A204.1 (cell line): Measurements from ENCODE around the gene CTBP1.

Source experiments
- FAIRE-seq: peaks from 2 replicates; lab custom pipeline; 2012; peaks lifted over from hg19 to GRCh38; lab: Jason Lieb, UNC

The CTBP1 gene

DNA sequence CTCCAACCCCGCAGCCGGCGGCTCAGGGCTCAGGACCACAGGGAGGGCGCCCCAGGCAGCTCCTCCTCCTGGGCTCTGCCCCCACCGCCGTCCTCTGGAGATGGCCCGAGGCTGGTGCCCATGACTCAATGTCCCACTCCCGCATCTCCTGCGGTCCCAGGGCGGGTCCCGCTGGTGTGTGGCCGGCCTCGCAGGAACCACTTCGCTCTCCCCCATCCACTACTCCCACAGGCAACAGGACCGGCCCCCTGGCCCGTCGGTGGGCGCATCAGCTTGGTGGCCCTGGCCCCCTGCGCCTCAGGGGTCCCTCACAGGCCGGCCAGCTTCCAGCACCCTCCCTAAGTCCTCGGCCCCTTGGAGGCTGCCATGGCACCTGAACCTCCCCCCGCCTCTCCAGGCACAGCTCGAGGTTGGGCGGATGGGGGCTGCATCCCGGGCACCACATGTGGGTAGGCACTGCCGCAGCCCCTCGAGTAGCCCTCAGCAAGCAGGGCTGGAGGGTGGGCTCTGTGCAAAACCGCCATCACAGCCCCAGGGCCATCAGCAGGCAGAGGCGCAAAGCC is 53.7 kb downstream of the CTBP1 start:
- FAIRE-seq: no peak

DNA sequence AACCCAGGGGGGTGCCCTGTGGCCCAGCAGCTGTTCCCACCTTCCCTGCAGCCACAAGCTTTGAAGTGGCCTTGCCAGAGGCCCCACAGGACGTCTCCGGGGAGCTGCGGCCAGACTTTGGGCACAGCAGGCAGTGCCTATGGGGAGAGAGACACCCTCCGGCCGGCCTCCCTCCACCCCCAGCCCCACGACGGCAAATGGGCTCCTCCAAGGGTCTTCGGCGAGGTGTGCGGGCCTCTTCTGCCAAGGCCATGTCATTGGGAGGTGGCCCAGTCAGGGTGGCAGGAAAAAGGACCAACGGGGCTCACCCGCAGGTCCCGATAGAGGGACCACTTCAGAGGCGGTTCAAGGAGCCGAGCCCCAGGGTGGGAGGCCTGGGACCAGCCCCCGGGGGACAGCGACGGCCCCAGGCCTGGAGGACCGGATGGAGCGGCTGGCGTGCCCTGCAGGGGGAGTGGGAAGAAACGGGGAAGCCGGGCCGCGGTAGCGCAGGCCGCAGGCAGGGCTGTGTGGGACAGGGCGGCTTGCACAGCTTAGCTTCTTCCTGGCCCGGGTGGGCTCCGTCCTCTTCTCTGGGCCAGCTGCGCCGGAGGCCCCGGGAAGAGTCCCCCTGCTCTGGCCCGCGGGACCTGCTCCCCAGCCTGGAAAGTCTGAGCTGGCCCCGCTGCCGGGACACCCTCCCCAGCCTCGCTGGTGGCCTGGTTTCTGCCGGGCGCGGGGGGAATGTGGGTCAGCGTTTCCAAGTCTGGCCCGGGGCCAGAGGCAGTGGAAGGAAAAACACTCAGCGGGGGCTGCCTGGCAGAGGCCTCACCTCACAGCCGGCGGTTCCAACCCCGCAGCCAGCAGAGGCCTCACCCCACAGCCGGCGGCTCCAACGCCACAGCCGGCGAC is 54.7 kb downstream of the CTBP1 start:
- FAIRE-seq: no peak

DNA sequence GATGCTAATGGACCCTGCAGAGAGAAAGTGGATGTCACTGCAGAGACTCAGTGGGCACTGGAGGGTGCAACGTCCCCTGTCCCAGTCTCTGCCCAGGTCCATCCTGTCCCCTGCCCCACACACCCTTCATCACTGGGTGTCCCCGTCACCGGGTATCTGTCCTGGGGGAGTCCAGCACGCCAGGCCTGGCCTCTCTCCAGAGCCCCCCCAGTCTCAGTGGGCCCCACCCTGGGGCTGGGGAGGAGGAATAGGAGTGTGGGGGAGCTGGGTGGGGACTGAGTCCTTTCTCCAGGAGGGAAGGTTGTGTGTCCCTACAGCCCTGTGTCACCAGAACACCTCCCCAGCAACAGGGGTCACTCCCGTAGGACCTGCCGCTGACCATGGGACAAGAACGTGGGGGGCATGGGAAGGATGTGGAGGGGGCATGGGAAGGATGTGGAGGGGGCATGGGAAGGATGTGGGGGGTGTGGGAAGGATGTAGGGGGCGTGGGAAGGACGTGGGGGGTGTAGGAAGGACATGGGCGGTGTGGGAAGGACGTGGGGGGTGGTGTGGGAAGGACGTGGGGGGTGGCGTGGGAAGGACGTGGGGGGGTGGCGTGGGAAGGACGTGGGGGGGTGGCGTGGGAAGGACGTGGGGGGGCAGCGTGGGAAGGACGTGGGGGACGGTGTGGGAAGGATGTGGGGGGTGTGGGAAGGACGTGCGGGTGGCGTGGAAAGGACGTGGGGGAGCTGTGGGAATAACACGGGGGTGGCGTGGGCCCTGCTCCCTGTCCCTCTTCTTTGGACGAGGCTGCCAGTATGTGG is 55.5 kb downstream of the CTBP1 start:
- no peak for FAIRE-seq

DNA sequence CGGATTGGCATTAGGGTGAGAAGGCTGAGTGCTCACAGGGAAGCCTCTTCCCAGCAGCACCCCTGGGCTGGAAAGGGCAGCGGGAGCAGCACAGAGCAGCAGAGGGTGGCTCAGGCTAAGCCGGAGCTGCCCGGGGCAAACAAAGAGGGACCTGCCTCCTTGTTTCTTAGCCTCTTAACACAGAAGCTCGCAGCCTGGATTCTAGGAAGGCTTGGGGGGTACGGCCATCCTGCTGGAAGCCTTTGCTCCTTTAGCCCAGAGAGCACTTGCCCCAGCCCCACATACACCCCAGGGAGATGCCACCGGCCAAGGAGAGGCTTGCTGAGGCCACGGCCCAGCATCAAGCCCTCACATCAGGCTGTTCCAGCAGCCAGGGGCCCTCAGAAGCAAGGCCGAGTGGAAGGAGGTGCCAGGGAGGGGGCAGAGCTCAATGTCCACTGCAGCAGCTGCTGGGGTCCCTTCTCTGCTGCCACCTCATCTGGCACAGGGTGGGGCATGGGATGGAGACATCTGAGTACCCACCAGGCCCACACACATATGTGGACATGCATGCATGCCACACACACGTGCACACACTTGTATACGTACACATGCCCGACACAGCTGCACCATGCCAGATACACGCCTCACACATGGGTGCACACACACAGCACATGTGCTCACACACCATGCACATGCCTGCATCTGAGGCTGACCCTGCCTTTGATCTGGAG is 56.3 kb downstream of the CTBP1 start:
- FAIRE-seq: no peak

DNA sequence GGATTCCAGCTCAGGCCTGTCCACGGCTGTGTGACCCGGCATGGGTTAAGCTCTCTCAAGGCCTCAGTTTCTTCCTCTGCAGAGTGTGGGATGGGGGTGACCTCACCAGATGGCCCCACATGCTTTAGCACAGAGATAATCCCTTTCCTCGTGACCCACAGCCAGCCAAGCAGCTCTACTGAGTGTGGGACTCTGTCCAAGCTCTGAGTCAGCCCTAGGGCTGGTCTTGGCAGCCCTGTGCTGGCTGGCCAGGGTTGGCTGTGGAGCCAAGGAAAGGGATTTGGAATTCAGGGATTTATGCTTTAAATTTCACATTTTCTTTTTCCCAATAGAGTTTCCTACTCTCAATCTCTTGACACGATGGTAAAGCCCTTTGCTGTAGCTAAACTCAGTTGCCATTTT is 56.8 kb downstream of the CTBP1 start:
- FAIRE-seq: no peak

DNA sequence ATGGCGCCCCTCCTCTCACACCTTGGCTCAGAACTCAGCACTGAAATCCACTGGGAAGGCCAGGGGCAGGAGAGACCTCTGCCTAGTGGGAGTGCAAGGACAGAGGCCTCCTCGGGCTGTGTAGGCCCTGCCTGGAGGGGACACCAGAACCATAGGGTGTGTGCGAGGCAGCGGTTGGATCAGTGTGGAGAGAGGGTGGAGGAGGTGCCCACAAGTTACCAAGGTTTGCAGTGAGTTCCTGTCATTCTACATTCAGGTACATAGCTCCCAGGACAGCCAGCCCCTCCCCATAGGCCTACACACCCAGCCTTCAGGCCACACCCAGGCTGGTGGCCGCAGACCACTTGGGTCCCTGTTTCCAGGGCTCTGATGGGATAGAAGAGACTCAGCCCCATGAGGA is 57.3 kb downstream of the CTBP1 start:
- no peak for FAIRE-seq

DNA sequence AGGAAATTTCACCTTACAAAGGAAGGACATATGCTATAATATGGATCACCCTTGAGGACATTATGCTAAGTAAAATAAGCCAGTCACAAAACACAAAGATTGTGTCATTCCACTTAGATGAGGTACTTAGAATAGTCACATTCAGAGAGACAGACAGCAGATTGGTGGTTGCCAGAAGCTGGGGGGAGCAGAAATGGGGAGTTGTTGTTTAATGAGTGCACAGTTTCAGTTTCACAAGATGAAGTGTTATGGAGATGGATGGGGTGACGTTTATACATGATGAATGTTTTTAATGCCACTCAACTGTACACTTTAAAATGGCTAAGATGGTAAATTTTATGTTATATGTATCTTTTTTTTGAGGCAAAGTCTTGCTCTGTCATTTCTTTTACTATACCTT is 61.7 kb downstream of the CTBP1 start:
- FAIRE-seq: no peak

DNA sequence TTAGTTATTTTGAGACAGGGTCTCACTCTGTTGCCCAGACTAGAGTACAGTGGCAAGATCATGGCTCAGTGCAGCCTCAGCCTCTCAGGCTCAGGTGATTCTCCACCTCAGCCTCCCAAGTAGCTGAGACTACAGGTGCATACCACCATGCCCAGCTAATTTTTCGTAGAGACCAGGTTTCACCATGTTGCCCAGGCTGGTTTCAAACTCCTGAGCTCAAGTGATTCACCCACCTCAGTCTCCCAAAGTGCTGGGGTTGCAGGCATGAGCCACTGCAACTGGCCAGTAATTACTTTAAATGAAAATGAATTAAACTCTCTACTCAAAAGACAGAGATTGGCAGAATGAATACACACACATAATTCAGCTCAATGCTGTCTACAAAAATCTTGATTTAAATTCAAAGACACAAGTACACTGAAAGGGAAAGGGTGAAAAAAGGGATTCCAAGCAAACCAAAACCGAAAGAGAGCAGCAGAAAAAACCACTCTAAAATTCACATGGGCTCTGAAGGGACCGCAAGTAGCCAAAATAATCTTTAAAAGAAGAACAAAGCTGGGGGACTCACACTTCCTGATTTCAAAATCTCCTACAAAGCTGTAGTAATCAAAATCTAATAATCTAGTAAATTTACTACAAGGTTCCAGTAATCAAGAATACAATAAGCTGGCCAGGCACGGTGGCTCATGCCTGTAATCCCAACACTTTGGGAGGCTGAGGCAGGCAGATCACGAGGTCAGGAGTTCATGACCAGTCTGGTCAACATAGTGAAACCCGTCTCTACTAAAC is 64.8 kb downstream of the CTBP1 start:
- FAIRE-seq: no peak

DNA sequence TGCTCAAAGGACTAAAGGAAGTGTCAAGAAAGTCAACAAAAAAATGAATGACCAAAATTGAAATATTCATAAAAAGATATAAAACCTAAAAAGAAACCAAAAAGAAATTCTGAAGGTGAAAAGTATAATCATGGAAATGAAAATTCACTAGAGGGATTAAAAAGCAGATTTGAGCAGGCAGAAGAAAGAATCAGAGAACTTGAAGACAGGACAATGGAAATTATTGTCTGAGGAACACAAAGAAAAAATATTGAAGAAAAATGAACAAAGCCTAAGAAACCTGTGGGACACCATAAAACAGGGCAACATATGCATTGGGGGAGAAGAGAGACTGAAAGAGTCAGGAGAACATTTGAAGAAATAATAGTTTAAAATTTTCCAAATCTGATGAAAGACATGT is 66.6 kb downstream of the CTBP1 start:
- no peak for FAIRE-seq

DNA sequence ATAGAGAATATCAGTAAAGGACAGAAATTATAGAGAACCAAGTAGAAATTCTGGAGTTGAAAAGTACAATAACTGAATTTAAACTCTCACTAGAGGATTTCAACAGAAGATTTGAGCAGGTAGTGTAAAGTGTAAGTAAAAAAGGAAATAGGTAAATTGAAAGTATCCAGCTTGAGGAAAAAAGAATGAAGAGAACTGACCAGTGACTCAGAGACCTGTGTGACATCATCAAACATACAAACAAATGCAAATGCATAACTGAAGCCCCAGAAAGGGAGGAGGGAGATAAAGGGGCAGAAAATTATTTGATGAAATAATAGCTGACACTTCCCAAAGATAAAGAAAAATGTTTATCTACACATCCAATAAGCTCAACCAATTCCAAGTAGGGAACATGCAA is 68.3 kb downstream of the CTBP1 start:
- no peak for FAIRE-seq

DNA sequence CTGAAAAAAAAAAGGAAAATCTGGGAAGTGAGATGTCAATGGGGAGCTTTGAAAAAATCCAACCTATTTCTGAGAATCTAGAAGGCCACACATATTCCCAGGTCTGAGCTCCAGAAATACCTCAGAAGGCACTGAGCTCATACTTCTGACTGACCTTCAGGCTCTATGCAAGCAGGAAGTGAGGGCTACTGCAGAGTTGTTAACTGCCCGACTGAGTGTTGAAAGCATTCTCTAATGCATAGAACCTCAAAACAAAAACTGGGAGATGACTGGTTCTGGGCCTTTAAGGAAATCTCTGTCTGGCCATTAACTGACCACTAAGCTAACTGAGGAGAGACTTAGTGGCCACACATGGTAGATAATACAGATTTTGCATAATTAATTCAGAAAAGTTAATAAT is 69.0 kb downstream of the CTBP1 start:
- no peak for FAIRE-seq

DNA sequence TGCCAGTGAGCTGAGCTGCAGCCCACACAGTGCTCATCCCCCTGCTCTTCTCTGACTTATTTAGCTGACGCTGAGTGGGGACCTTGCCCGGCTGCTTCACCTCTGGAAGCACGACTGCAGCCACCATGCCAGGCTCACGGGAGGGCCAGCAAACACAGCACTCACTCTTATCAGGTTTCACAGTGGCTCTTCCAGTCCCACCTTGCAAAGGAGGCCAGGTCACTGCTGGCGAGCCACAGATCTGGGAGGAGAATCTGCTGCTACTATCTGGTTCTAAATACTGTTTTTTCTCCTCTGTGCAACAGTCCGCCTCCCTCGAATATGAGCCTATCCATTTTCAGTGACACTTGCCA is 69.9 kb downstream of the CTBP1 start:
- FAIRE-seq: no peak

DNA sequence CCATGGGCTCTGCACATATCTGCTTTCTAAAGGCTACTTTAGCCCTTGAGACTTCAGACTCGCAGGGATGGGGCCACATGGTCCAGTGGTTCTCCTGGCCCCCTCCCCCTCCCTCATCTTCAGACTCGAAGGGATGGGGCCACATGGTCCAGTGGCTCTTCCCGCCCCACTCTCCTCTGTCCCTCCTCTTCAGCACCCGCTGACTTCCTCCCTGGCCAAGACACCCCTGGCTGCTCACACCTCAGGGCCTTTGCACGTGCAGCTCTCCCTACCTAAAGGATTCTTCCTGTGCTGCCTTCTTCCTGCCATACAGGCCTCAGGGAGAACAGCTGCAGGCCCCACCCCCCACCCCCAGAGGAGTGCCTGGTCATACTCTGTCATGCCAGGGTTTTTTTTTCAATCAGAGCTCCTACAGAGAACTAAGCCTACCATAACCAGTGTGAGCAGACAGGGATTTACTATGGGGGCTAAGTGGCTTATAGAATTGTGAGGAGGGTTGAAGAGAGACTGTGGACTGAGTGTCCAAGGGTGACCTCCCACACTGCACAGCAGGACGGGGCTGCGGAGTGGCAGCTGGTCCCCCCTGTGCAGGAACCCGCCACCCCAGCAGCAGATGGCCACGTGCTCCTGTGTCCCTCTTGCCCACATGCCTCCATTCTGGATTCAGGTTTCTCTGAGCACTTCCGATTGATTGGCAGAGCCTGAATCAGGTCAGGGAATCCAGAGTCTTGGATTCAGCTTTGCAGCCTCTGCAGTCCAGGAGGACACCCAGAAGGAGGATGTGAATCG is 70.4 kb downstream of the CTBP1 start:
- FAIRE-seq: no peak

DNA sequence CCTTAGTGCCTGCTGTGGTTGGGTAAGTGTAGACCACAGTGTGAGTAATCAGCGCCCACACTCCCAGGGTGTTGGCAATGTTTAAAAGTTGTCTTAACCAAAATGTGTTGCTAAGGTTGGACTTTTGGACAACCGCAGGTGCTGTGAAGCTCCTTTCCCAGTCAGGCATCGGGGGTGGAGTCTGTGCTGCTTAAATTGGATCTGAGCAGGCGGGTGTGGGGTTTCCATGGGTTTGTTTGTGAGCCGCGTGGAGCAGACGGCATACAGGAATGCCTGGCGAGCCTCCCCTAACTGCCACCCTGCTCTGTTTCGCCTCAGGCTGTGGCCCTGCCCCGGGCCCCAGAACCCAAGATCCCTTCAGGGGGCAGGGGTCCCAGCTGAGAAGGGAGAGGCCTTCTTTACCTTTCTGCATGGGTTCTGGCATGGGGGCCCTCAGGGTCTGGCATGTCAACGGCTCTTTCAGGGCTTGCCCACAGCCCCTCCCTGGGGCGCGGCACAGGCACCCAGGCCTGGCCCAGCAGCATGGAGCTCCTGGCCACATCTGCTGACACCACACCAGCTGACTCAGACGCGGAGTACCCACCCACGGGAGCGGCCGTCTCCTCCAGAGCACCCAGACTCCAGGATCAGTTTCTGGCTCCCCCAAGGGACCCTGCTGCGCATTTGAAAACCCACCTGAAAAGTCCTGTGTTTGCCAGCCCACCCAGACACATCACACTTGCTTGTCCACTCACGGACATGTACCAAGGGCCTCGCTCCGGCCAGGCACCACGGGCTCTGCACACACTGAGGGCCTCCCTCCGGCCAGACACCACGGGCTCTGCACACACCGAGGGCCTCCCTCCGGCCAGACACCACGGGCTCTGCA is 71.4 kb downstream of the CTBP1 start:
- no peak for FAIRE-seq

DNA sequence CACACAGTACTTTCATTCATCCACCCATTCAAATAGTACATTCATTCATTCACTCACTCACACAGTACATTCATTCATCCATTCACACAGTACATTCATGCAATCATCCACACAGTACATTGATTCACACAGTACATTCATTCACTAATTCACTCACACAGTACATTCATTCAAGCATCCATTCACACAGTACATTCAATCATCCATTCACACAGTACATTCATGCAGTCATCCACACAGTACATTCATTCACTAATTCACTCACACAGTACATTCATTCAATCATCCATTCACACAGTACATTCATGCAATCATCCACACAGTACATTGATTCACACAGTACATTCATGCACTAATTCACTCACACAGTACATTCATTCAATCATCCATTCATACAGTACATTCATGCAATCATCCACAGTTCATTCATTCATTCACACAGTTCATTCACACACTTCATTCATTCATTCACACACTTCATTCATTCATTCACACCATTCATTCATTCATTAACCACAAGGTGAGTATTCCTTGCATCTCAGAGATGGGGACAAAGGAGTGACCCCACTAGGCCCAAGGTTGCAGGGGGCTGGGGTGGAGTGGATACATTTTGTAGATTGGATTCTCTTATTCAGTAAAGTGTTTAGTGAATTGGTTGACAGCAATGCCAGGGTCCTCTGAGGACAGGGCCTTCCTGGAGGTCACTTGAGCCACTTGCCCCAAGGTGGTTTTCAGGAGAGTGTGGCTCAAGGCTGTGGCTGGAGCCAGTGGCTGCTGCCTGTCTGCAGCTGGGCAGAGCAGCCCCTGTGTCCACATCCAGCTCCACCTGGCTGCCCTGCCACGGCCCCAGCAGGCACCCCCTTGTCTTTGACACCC is 72.3 kb downstream of the CTBP1 start:
- no peak for FAIRE-seq

DNA sequence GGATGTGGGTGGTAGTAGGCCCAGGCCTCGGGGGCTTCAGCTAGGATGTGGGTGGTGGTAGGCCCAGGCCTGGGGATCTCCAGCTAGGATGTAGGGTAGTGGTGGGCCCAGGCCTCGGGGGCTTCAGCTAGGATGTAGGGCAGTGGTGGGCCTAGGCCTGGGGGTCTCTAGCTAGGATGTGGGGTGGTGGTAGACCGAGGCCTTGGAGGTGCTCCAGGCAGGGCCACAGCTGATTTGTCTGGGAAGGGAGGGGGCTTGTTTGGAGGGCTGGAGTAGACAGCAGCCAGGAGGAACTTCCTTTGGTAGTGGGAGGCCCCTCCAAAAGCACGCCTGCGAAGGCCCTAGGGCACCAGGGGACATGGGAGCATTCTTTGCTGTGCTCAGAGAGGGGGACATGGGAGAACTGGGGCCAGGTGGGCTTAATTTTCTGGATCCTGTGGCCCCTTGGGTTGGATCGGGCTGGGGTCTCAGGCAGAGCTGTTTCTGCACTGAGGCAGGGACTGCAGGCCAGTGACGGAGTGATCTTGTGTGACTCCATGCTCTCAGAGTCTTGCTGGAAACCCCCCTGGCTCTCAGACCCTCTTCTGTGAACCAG is 73.2 kb downstream of the CTBP1 start:
- no peak for FAIRE-seq

DNA sequence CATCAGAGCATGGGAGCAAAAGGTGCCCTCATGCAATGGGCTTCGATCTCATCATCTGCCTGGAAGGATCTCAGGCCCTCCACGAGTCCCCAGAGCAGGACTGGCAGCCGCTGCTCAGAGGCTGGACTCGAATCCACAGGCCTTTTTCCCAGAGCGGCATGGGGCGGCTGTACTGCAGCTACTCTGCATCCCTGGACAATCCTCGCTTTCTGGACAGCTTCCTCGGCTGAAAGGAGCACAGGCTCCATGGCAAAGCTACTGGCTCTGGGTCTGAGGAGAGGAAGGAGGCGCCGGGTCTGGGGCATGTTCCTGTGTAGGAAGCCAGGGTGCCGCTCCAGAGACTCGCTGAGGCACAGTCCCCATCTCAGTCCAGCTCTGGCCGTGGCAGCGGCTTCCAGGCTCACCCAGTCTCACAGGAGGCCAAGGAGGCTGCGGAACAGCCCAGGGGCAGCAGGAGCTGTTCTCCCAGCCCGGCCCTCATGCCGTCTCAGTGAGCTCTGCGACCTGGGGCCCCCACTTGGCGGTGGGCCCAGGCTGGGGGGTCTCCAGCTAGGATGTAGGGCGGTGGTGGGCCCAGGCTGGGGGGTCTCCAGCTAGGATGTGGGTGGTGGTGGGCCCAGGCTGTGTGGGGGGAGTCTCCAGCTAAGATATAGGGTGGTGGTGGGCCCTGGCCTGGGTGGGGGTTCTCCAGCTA is 73.8 kb downstream of the CTBP1 start:
- FAIRE-seq: no peak
